OCI-LY7 (cell line): Measurements from ENCODE around the gene PAK3.

Experiments used
- CTCF ChIP-seq: fragments of 200-600 bp; sonication (generic); conservative IDR thresholded peaks from 2 replicates; pipeline ENCODE4 v1.5.1; 2014; ENCODE audit warnings: mild to moderate bottlenecking, antibody characterized with exemption, low read length, moderate library complexity, mixed read lengths
- EZH2phosphoT487 ChIP-seq: fragments of 200-600 bp; sonication (generic); IDR thresholded peaks from 2 replicates; pipeline ENCODE4 v1.6.1; 2018; ENCODE audit warnings: low read depth, borderline replicate concordance, mild to moderate bottlenecking, mixed run types, antibody characterized with exemption, low read length, moderate library complexity, mixed read lengths

- TF ChIP-seq CTCF, result no peak
- TF ChIP-seq EZH2phosphoT487, result no peak
Observed at GRCh38 chrX:111181951-111182350, 86.0 kb downstream of the PAK3 start.
